B cell (primary cell): ENCODE data around the gene XYLT1. TPM values are rescaled to one million over a fixed set of nuclear protein-coding genes. Genes with fewer than 3 reads are reported as not detected.

ENCODE experiments used
- ATAC-seq: fragments of 200-7000 bp; cut with Tn5 transposase; one replicate; pipeline ENCODE4 v1.10.0; 2021; ENCODE audit warnings: low read depth, mild to moderate bottlenecking, moderate number of reproducible peaks, moderate library complexity
- CTCF ChIA-PET: fragments of 350-600 bp; sonication (Branson Sonifier 250); formaldehyde crosslinking; loops from one replicate; lab custom pipeline; 2021; ENCODE audit warnings: antibody characterized with exemption, inconsistent platforms; lab: Charles Lee
- POLR2A ChIA-PET: fragments of 350-600 bp; sonication (Branson Sonifier 250); formaldehyde crosslinking; loops from one replicate; lab custom pipeline; 2021; ENCODE audit warnings: antibody characterized with exemption; lab: Charles Lee
- DNase-seq: peaks from one replicate; pipeline ENCODE4 v3.0.0; 2013
- H2AFZ ChIP-seq: 2 replicates; pipeline ENCODE4 v1.6.1; 2012; ENCODE audit warnings: mild to moderate bottlenecking, low read depth, low read length; ENCODE audit not compliant: insufficient read depth, poor library complexity, severe bottlenecking
- H3K27ac ChIP-seq, 2 donors: 1 replicate in 1 of 2; 2 replicates in 1 of 2; pipeline ENCODE4 v1.5.1; 2012 to 2013; ENCODE audit warnings: low read length in 2 of 2, mild to moderate bottlenecking in 2 of 2, moderate library complexity in 1 of 2
- H3K27me3 ChIP-seq, 4 experiments: fragments of 200-600 bp in 1 of 4; sonication (generic) in 1 of 4; replicated peaks in 1 of 4; 1 replicate in 2 of 4; 2 replicates in 2 of 4; pipeline versions ENCODE4 v1.6.1 to v1.7.0; 2013 to 2016; ENCODE audit warnings: low read length in 3 of 4, mild to moderate bottlenecking in 2 of 4, mixed read lengths in 1 of 4, moderate library complexity in 1 of 4; ENCODE audit not compliant: insufficient read depth in 4 of 4, control insufficient read depth in 3 of 4; ENCODE audit errors: control extremely low read depth in 1 of 4
- H3K36me3 ChIP-seq, 2 experiments: replicated peaks in 1 of 2; 1 replicate in 1 of 2; 2 replicates in 1 of 2; pipeline versions ENCODE4 v1.6.1 to v1.7.1; 2013; ENCODE audit warnings: low read length in 1 of 2; ENCODE audit not compliant: insufficient read depth in 2 of 2, control insufficient read depth in 1 of 2; ENCODE audit errors: control extremely low read depth in 1 of 2, extremely low read depth in 1 of 2
- H3K4me1 ChIP-seq, 2 donors: fragments of 200-600 bp in 1 of 2; sonication (generic) in 1 of 2; 1 replicate in 1 of 2; 2 replicates in 1 of 2; pipeline versions ENCODE4 v1.5.1 to v1.6.1; 2013 to 2017; ENCODE audit warnings: low read length in 2 of 2; ENCODE audit not compliant: control insufficient read depth in 2 of 2, insufficient read depth in 2 of 2
- H3K4me2 ChIP-seq: replicated peaks from 2 replicates; pipeline ENCODE3; 2012; ENCODE audit warnings: mild to moderate bottlenecking, low read depth, low read length; ENCODE audit not compliant: poor library complexity, severe bottlenecking
- H3K4me3 ChIP-seq, 5 experiments: fragments of 200-600 bp in 1 of 5; sonication (generic) in 1 of 5; 1 replicate in 3 of 5; 2 replicates in 2 of 5; pipeline versions ENCODE4 v1.5.1 to v1.7.0; 2011 to 2016; ENCODE audit warnings: low read length in 4 of 5, mild to moderate bottlenecking in 4 of 5, low read depth in 2 of 5, control low read depth in 1 of 5, moderate library complexity in 1 of 5; ENCODE audit not compliant: insufficient read depth in 1 of 5; ENCODE audit errors: control extremely low read depth in 1 of 5, extremely low read depth in 1 of 5
- H3K79me2 ChIP-seq: fragments of 200-600 bp; sonication (generic); one replicate; pipeline ENCODE4 v1.6.0; 2016; ENCODE audit warnings: low read length; ENCODE audit not compliant: control insufficient read depth, insufficient read depth
- H3K9ac ChIP-seq: fragments of 200-600 bp; sonication (generic); 2 replicates; pipeline ENCODE4 v1.6.1; 2017; ENCODE audit warnings: mild to moderate bottlenecking, low read length, moderate library complexity
- H3K9me3 ChIP-seq, 3 donors: one replicate each; pipeline versions ENCODE4 v1.6.1 to v1.7.1; 2013; ENCODE audit warnings: low read length in 2 of 3; ENCODE audit not compliant: control insufficient read depth in 2 of 3, insufficient read depth in 1 of 3; ENCODE audit errors: control extremely low read depth in 1 of 3
- H4K20me1 ChIP-seq: 2 replicates; pipeline ENCODE4 v1.6.0; 2012; ENCODE audit warnings: mild to moderate bottlenecking, low read length; ENCODE audit not compliant: insufficient read depth, control insufficient read depth, poor library complexity, severe bottlenecking
- H3K27ac Mint-ChIP-seq: one replicate; pipeline ENCODE4 v1.8.0; 2021; ENCODE audit warnings: mixed read lengths
- H3K27me3 Mint-ChIP-seq: one replicate; pipeline ENCODE4 v1.8.0; 2021; ENCODE audit warnings: mixed read lengths
- H3K4me1 Mint-ChIP-seq: one replicate; pipeline ENCODE4 v1.8.0; 2021; ENCODE audit warnings: mixed read lengths
- H3K4me3 Mint-ChIP-seq: one replicate; pipeline ENCODE4 v1.8.0; 2021; ENCODE audit warnings: mixed read lengths
- H3K9me3 Mint-ChIP-seq: one replicate; pipeline ENCODE4 v1.8.0; 2022; ENCODE audit warnings: mixed read lengths; ENCODE audit not compliant: insufficient read depth
- EZH2 ChIP-seq: IDR thresholded peaks from 2 replicates; pipeline ENCODE4 v1.6.1; 2012; ENCODE audit warnings: borderline replicate concordance, low read depth, mild to moderate bottlenecking, moderate library complexity, low read length; ENCODE audit not compliant: insufficient read depth, poor library complexity, severe bottlenecking
- WGBS: methylation state at CpG from one replicate; pipeline ENCODE4 v1.1.5; 2013; ENCODE audit warnings: missing lambda C conversion rate; ENCODE audit not compliant: insufficient coverage; 5-methylcytosine and 5-hydroxymethylcytosine counted together
- intact Hi-C: fragments of 100-400 bp; cut with micrococcal nuclease; formaldehyde crosslinking; loops from one replicate; pipeline ENCODE4 v1.10.0; 2022
- polyA plus RNA-seq: library from polyadenylated mRNA; depleted of rRNA; stranded (reverse); fragments of >200 nt; gene quantifications from 2 replicates; pipeline ENCODE4 v1.2.3, GENCODE V29; 2012
- total RNA-seq, 2 donors: library from RNA; stranded (reverse); fragments of 120-200 nt in 1 of 2; gene quantifications; 1 replicate in 1 of 2; 2 replicates in 1 of 2; pipeline versions ENCODE4 v1.2.3 to v1.2.4, GENCODE V29; 2013 to 2022
- TF ChIP-seq, protein P1 (sequence below): fragments of 200-600 bp; IDR thresholded peaks from one replicate; pipeline ENCODE4 v1.8.0; 2022; ENCODE audit warnings: antibody characterized with exemption, mild to moderate bottlenecking

Gene XYLT1
- total and polyA plus RNA-seq, 2 donors (not counting 1 experiment from before 2014, with no cell fraction given), result 8.7 to 59.6 TPM

GRCh38 chr16:17311333-17312093 is 159.2 kb downstream of the XYLT1 start:
- H3K4me3 ChIP-seq, result no peak overlapping the region
- H3K9me3 ChIP-seq, result peaks cover 0 to 25% (median 12%) of the 10 kb centered on the region in 3 donors
- TF ChIP-seq, protein P1, sequence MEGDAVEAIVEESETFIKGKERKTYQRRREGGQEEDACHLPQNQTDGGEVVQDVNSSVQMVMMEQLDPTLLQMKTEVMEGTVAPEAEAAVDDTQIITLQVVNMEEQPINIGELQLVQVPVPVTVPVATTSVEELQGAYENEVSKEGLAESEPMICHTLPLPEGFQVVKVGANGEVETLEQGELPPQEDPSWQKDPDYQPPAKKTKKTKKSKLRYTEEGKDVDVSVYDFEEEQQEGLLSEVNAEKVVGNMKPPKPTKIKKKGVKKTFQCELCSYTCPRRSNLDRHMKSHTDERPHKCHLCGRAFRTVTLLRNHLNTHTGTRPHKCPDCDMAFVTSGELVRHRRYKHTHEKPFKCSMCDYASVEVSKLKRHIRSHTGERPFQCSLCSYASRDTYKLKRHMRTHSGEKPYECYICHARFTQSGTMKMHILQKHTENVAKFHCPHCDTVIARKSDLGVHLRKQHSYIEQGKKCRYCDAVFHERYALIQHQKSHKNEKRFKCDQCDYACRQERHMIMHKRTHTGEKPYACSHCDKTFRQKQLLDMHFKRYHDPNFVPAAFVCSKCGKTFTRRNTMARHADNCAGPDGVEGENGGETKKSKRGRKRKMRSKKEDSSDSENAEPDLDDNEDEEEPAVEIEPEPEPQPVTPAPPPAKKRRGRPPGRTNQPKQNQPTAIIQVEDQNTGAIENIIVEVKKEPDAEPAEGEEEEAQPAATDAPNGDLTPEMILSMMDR, result no peak
- CTCF ChIA-PET, result interaction anchor here (1.2 to 2.1 kb wide), 3 partner anchors 10 to 34 kb away, joined by 4 to 6 read pairs (median 5); no protein-coding TSS in a partner anchor
- POLR2A ChIA-PET, result interaction anchor here (1.1 to 2.0 kb wide), 2 partner anchors 10 to 12 kb away, joined by 3 to 7 read pairs; no protein-coding TSS in a partner anchor
- no peak overlapping the region for H2AFZ ChIP-seq
- H3K9me3 Mint-ChIP-seq, result no peaks in the 10 kb centered on the region
- peak overlapping the region; percentile 32 for H3K4me2 ChIP-seq
- intact Hi-C loops, result no loop called here
- peaks cover 12% of the 10 kb centered on the region for H4K20me1 ChIP-seq
- H3K27ac Mint-ChIP-seq, result peak overlapping the region; percentile 85
- H3K27me3 Mint-ChIP-seq, result no peaks in the 10 kb centered on the region
- no peak for DNase-seq
- peaks cover 55% of the 10 kb centered on the region for H3K4me1 Mint-ChIP-seq
- ATAC-seq, result peak; percentile 58
- peaks cover 58% of the 10 kb centered on the region for H3K79me2 ChIP-seq
- H3K9ac ChIP-seq, result no peak overlapping the region
- no peaks in the 10 kb centered on the region for H3K27me3 ChIP-seq
- peak overlapping the region; percentile 15 to 56 for H3K27ac ChIP-seq
- 80% methylated on average over 3 of the region's 9 CpGs for WGBS
- peak overlapping the region; percentile 75 for H3K4me3 Mint-ChIP-seq
- peaks cover 18 to 29% of the 10 kb centered on the region in 2 donors for H3K4me1 ChIP-seq
- peaks cover 0 to 6% of the 10 kb centered on the region in 2 experiments for H3K36me3 ChIP-seq

GRCh38 chr16:17309510-17309909 is 161.2 kb downstream of the XYLT1 start:
- Histone ChIP-seq H3K9ac (no peak overlapping the region), H3K4me1 (peaks cover 24 to 37% of the 10 kb centered on the region in 2 donors), H3K79me2 (peaks cover 49% of the 10 kb centered on the region), H3K9me3 (peaks cover 0 to 25% (median 12%) of the 10 kb centered on the region in 3 donors), H3K36me3 (peaks cover 0 to 6% of the 10 kb centered on the region in 2 experiments), H2AFZ (no peak overlapping the region), H3K27me3 (no peaks in the 10 kb centered on the region), H3K27ac (no peak overlapping the region), H3K4me3 (no peak overlapping the region), H3K4me2 (no peak overlapping the region), H4K20me1 (peaks cover 5% of the 10 kb centered on the region)
- Mint-ChIP-seq H3K27me3 (no peaks in the 10 kb centered on the region), H3K27ac (peak overlapping the region; percentile 17), H3K9me3 (no peaks in the 10 kb centered on the region), H3K4me1 (peaks cover 57% of the 10 kb centered on the region), H3K4me3 (no peak overlapping the region)
- DNase-seq, result no peak
- intact Hi-C loops, result no loop called here
- 100% methylated on average over 1 of the region's 3 CpGs for WGBS
- TF ChIP-seq EZH2, result no peak
- TF ChIP-seq, protein P1, result no peak
- CTCF ChIA-PET, result no interaction called here
- POLR2A ChIA-PET, result no interaction called here
- no peak for ATAC-seq
